OCI-M2 (cell line): ENCODE data around the gene LCN10.

ENCODE experiments used
- DNase-seq: peaks from one replicate; lab custom pipeline; 2025; ENCODE audit not compliant: unreplicated experiment; lab: John Stamatoyannopoulos, UW

Gene LCN10

GRCh38 chr9:136740491-136740890 is 2.2 kb downstream of the LCN10 start:
- DNase-seq: no peak

- no peak for DNase-seq
These were observed 2.7 kb downstream of the LCN10 start for GRCh38 chr9:136740069-136740468.

DNA sequence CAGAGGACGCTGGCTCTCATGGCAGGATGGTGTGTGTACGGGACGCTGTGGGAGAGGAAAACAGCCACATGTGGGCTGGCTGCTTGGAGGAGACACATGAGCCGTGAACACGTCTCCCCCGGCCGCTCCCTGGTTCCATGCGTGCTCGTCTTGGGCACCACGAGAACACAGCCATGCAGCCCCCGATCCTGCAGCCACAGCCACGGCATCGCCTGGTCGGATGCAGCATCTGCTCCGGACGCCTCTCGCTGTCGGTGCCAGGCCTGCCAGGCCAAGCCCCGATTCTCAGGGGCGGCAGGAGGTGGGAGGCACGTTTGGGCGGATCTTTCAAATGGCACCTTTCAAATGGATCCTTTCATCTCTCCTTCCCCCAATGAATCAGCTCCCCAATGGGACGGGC is 3.2 kb downstream of the LCN10 start:
- no peak for DNase-seq

- DNase-seq: no peak
These were observed 3.8 kb downstream of the LCN10 start for GRCh38 chr9:136738960-136739359.

DNA sequence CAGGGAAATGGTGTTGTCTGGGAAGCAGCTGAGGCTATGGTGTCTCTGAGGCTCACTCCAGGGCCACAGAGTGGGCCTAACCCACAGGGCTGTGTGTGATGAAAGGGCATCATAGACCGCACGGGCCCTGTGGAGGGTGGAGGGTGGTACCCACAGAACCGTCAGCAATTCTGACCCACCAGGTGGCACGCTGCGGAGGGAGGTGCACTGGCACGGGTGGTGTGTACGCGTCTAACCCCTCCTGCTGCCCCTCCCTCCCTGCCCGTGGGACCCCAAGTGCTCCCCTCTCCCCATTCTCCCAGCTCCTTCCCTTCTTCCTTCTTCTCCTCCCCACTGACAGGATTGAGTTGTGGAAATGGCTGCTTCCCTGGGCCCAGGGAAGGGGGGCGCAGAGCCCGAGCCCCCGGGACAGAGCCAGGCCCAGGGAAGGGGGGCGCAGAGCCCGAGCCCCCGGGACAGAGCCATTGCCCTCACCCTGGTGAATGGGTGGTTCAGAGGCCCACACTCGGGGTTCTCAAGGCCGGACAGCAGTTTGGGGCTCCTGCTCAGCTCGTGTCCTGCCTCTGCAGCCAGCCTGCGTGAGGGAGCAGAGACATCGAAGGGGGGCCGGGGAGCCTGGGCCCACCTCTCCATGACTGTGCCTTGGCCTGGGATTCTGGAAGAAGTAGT is 6.8 kb downstream of the LCN10 start:
- DNase-seq: no peak

GRCh38 chr9:136734837-136735496 is 7.8 kb downstream of the LCN10 start:
- DNase-seq: no peak

- no peak for DNase-seq
These were observed 9.1 kb downstream of the LCN10 start for GRCh38 chr9:136733611-136734010.

- no peak for DNase-seq
These were observed 10.1 kb downstream of the LCN10 start for GRCh38 chr9:136732444-136733178.

DNA sequence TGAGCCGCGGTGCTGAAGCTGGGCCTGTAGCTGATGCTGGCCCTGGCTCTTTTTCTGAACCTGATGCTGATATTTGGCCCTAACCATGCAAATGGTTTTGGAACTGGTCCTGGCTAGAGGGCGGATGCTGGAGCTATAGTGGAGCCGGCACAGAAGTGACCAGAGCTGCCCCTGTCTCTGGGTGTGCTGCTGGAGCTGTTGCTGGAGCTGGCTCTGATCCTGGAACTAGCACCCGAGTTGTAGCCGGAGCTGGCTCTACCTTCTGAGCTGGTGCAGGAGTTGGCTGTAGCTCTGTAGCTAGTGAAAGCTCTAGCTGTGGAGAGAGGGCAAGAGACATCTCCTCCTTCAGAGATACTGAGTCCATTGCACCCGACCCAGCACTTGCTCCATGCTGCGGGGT is 12.8 kb downstream of the LCN10 start:
- no peak for DNase-seq

GRCh38 chr9:136729144-136729543 is 13.6 kb downstream of the LCN10 start:
- DNase-seq: no peak

GRCh38 chr9:136728548-136729123 is 14.1 kb downstream of the LCN10 start:
- no peak for DNase-seq

DNA sequence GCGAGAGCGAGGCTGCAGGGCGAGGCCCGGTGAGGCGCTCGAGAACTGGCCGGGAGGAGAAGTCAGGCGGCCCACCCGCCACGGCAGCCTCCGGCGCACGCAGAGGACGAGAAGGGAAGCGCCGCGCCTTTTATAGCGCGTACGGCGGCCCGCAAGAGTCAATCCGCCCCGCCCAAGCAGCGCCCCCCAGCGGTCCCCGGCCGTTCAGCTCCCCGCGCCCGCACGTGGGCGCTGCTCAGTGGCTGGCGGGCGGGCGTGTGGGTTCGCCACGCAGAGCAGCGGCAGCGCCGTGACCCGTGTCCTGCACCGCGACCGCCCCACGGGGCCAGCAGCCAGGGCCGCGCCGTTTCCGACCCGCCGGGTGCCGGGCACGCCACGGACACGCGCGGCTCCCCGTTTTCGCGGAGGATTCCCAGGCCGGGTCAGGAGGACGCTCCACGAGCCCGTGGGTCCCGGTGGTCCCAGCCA is 14.6 kb downstream of the LCN10 start:
- no peak for DNase-seq

GRCh38 chr9:136726631-136727191 is 16.0 kb downstream of the LCN10 start:
- no peak for DNase-seq

DNA sequence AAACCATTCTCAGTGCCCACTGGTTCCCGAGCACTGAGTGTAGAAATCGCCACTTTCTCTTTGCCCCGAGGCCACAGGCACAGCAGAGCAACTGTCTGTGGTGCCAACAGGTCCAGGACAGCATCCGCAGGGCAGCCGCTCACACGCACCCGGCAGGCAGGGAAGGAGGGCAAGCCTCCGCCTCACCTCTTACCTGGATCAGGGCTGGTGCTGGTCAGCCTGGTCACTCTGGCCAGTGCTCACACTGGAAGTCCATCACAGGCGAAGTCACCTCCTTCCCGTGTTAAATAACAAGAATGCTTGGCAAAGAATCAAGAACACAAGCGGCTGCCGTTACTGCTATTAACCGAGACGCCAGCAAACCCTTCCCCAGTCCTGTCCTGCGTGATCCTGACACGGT is 16.6 kb downstream of the LCN10 start:
- DNase-seq: no peak

DNA sequence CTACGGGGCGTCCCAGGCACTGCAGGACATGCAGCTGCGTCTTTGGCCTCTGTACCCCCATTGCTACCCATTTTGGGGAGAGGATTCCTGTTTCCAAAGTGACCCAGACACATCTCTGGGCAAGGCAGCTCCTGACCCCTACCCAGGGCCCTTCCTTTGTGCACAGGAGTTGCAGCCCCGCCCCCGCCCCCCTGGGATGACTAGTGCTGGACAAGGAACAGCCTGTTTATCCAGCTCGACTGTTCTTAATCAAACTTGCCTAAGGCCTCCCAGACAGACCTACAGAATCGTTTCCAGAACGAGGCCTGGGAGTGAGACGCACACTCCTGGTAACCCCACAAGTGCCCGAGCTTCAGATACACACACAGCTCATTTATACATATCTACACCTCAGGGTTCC is 17.1 kb downstream of the LCN10 start:
- no peak for DNase-seq

DNA sequence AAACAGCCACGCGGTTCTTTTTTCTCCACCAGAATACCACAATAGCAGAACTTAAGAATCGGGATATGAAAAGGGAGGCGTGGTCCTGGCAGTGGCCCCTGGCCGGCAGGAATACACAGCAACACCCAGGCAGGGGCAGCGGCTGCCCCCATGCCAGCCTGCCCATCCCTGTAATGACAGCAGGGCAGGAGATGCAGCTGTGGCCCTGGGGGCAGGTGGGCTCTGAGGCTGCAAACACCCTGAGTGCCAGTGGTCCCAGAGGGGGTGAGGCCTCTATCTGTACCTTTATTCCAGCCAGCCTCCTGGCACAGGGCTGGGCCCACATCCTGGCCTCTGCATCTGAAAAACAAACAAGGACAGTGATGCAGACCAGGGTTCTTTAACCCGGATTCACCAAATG is 18.0 kb downstream of the LCN10 start:
- no peak for DNase-seq

GRCh38 chr9:136723989-136724388 is 18.8 kb downstream of the LCN10 start:
- DNase-seq: no peak

GRCh38 chr9:136723362-136723976 is 19.3 kb downstream of the LCN10 start:
- DNase-seq: no peak

DNA sequence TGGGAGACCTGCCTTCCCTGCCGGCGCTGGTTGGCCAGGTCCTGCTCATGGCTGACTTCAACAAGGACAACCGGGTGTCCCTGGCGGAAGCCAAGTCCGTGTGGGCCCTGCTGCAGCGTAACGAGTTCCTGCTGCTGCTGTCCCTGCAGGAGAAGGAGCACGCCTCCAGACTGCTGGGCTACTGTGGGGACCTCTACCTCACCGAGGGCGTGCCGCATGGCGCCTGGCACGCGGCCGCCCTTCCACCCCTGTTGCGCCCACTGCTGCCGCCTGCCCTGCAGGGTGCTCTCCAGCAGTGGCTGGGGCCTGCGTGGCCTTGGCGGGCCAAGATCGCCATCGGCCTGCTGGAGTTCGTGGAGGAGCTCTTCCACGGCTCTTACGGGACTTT is 19.8 kb downstream of the LCN10 start:
- DNase-seq: no peak

DNA sequence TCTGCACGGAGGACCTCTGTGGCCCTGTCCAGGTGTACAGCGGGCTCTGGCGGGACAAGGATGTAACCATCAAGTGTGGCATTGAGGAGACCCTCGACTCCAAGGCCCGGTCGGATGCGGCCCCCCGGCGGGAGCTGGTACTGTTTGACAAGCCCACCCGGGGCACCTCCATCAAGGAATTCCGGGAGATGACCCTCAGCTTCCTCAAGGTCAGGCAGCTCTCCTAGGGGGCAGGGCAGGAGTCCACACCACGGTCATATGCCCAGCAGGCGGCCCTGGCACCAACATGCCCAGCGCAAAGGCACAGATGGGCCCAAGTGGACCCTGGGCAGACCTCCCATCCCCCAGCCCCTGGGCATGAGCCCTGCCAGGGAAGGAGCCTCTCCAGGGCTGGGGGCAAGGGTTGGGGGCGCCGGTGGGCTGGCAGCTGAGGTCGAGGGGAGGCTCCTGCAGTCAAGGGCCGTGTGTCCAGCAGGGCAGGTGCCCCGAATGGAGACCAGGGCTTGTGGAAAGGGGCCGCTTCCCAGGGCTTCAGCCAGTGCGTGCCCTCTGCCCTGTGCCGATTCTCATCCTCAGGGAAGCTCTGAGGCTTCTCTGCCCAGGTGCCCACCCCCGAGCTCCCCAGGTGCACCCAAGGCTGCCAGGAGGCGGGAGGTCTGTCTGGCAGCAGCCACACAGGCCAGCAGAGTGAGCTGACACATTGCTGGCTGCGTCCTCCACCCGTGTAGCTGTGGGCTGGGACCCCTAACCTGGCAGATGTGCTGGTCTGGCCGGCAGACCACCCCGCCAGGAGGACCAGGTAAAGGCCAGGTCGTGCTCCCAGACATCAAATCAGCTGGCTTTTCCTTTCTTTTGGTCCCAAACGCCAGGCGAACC is 20.4 kb downstream of the LCN10 start:
- no peak for DNase-seq
